Astrocyte (in vitro differentiated cells and primary cell): ENCODE data around the gene MYL4. TPM values are rescaled to one million over a fixed set of nuclear protein-coding genes. Genes with fewer than 3 reads are reported as not detected.

Experiments used
- DNase-seq: peaks from one replicate; pipeline ENCODE4 v3.0.0-alpha.2; 2010; ENCODE audit warnings: low read depth
- FAIRE-seq: peaks from 2 replicates; lab custom pipeline; 2011; peaks lifted over from hg19 to GRCh38; lab: Jason Lieb, UNC
- H2AFZ ChIP-seq: 2 replicates; pipeline ENCODE4 v1.6.0; 2012; ENCODE audit warnings: low read depth, low read length, inconsistent platforms
- H3K27ac ChIP-seq: 2 replicates; pipeline ENCODE4 v1.5.1; 2011; ENCODE audit warnings: low read depth, low read length, inconsistent platforms
- H3K27me3 ChIP-seq: 2 replicates; pipeline ENCODE4 v1.6.0; 2011; ENCODE audit warnings: low read length, inconsistent platforms; ENCODE audit not compliant: insufficient read depth
- H3K36me3 ChIP-seq: 2 replicates; pipeline ENCODE4 v1.5.1; 2011; ENCODE audit warnings: low read length, inconsistent platforms; ENCODE audit not compliant: insufficient read depth
- H3K4me1 ChIP-seq: 2 replicates; pipeline ENCODE4 v1.5.1; 2011; ENCODE audit warnings: low read length, inconsistent platforms; ENCODE audit not compliant: insufficient read depth
- H3K4me2 ChIP-seq: 2 replicates; pipeline ENCODE4 v1.6.0; 2012; ENCODE audit warnings: low read length, inconsistent platforms
- H3K4me3 ChIP-seq: 2 replicates; pipeline ENCODE4 v1.5.1; 2011; ENCODE audit warnings: low read depth, mild to moderate bottlenecking, low read length, inconsistent platforms; ENCODE audit not compliant: insufficient read depth
- H3K79me2 ChIP-seq: 2 replicates; pipeline ENCODE4 v1.6.0; 2012; ENCODE audit warnings: mild to moderate bottlenecking, low read length, inconsistent platforms; ENCODE audit not compliant: insufficient read depth
- H3K9ac ChIP-seq: 2 replicates; pipeline ENCODE4 v1.6.0; 2012; ENCODE audit warnings: mild to moderate bottlenecking, low read length, inconsistent platforms
- H3K9me3 ChIP-seq: 2 replicates; pipeline ENCODE4 v1.5.1; 2012; ENCODE audit warnings: low read depth, mild to moderate bottlenecking, low read length, inconsistent platforms; ENCODE audit not compliant: insufficient read depth
- H4K20me1 ChIP-seq: 2 replicates; pipeline ENCODE4 v1.6.0; 2012; ENCODE audit warnings: low read length, inconsistent platforms; ENCODE audit not compliant: insufficient read depth
- H3K27ac Mint-ChIP-seq: one replicate; pipeline ENCODE4 v1.8.0; 2021; ENCODE audit warnings: mild to moderate bottlenecking, mixed read lengths; ENCODE audit not compliant: unreplicated experiment
- H3K27me3 Mint-ChIP-seq: one replicate; pipeline ENCODE4 v1.8.0; 2021; ENCODE audit warnings: low read depth, mixed read lengths; ENCODE audit not compliant: unreplicated experiment
- H3K36me3 Mint-ChIP-seq: one replicate; pipeline ENCODE4 v1.8.0; 2021; ENCODE audit warnings: low read depth, mixed read lengths; ENCODE audit not compliant: unreplicated experiment
- H3K4me1 Mint-ChIP-seq: one replicate; pipeline ENCODE4 v1.8.0; 2021; ENCODE audit warnings: low read depth, mixed read lengths; ENCODE audit not compliant: unreplicated experiment
- H3K4me3 Mint-ChIP-seq: one replicate; pipeline ENCODE4 v1.8.0; 2021; ENCODE audit warnings: mild to moderate bottlenecking, moderate library complexity, mixed read lengths; ENCODE audit not compliant: unreplicated experiment
- H3K9me3 Mint-ChIP-seq: one replicate; pipeline ENCODE4 v1.8.0; 2021; ENCODE audit warnings: mild to moderate bottlenecking, mixed read lengths; ENCODE audit not compliant: unreplicated experiment
- CTCF ChIP-seq: IDR thresholded peaks from 2 replicates; pipeline ENCODE4 v1.5.1; 2011; ENCODE audit warnings: low read depth, mild to moderate bottlenecking, inconsistent platforms, low read length, moderate library complexity; ENCODE audit not compliant: insufficient read depth
- EZH2 ChIP-seq: IDR thresholded peaks from 2 replicates; pipeline ENCODE4 v1.6.1; 2012; ENCODE audit warnings: mild to moderate bottlenecking, low read length, inconsistent platforms; ENCODE audit not compliant: insufficient read depth
- total RNA-seq: library from RNA; stranded (reverse); gene quantifications from 2 replicates; pipeline ENCODE4 v1.2.1, GENCODE V29; 2021

MYL4 gene
- total RNA-seq, 1 donor from 2014 or later, result 22.7 TPM

GRCh38 chr17:47199627-47200324, 9.4 kb upstream of the MYL4 start:
- Mint-ChIP-seq H3K27ac (no peak overlapping the region), H3K9me3 (no peaks in the 10 kb centered on the region), H3K36me3 (peaks cover 2% of the 10 kb centered on the region), H3K4me1 (peaks cover 21% of the 10 kb centered on the region), H3K4me3 (no peak overlapping the region), H3K27me3 (no peaks in the 10 kb centered on the region)
- TF ChIP-seq CTCF (no peak), EZH2 (no peak)
- no peaks in the 10 kb centered on the region for H3K36me3 ChIP-seq
- H4K20me1 ChIP-seq, result no peaks in the 10 kb centered on the region
- H3K9me3 ChIP-seq, result no peaks in the 10 kb centered on the region
- H3K4me2 ChIP-seq, result no peak overlapping the region
- no peaks in the 10 kb centered on the region for H3K27me3 ChIP-seq
- H3K27ac ChIP-seq, result no peak overlapping the region
- DNase-seq (no peak), FAIRE-seq (no peak)
- H3K79me2 ChIP-seq, result no peaks in the 10 kb centered on the region
- no peak overlapping the region for H3K9ac ChIP-seq
- no peak overlapping the region for H3K4me3 ChIP-seq
- H2AFZ ChIP-seq, result no peak overlapping the region
- H3K4me1 ChIP-seq, result peaks cover 11% of the 10 kb centered on the region

GRCh38 chr17:47200325-47200664, 8.9 kb upstream of the MYL4 start:
- Histone ChIP-seq H3K4me3 (no peak overlapping the region), H3K9ac (no peak overlapping the region), H3K4me2 (no peak overlapping the region), H3K36me3 (no peaks in the 10 kb centered on the region), H3K27me3 (no peaks in the 10 kb centered on the region), H3K9me3 (no peaks in the 10 kb centered on the region), H3K27ac (no peak overlapping the region), H3K4me1 (peaks cover 17% of the 10 kb centered on the region), H3K79me2 (no peaks in the 10 kb centered on the region), H4K20me1 (no peaks in the 10 kb centered on the region), H2AFZ (no peak overlapping the region)
- H3K27me3 Mint-ChIP-seq, result no peaks in the 10 kb centered on the region
- peaks cover 2% of the 10 kb centered on the region for H3K36me3 Mint-ChIP-seq
- DNase-seq (no peak), FAIRE-seq (no peak)
- peaks cover 26% of the 10 kb centered on the region for H3K4me1 Mint-ChIP-seq
- no peak overlapping the region for H3K4me3 Mint-ChIP-seq
- H3K9me3 Mint-ChIP-seq, result no peaks in the 10 kb centered on the region
- no peak for TF ChIP-seq CTCF
- TF ChIP-seq EZH2, result no peak
- no peak overlapping the region for H3K27ac Mint-ChIP-seq

GRCh38 chr17:47201166-47201565, 8.0 kb upstream of the MYL4 start:
- no peaks in the 10 kb centered on the region for H3K36me3 ChIP-seq
- no peak overlapping the region for H3K9ac ChIP-seq
- DNase-seq (no peak), FAIRE-seq (no peak)
- no peak overlapping the region for H3K4me2 ChIP-seq
- H3K79me2 ChIP-seq, result no peaks in the 10 kb centered on the region
- Mint-ChIP-seq H3K36me3 (no peaks in the 10 kb centered on the region), H3K4me3 (no peak overlapping the region), H3K27ac (no peak overlapping the region), H3K27me3 (no peaks in the 10 kb centered on the region), H3K4me1 (peaks cover 33% of the 10 kb centered on the region), H3K9me3 (no peaks in the 10 kb centered on the region)
- TF ChIP-seq CTCF (no peak), EZH2 (no peak)
- H3K27me3 ChIP-seq, result no peaks in the 10 kb centered on the region
- no peaks in the 10 kb centered on the region for H4K20me1 ChIP-seq
- H3K27ac ChIP-seq, result no peak overlapping the region
- peaks cover 23% of the 10 kb centered on the region for H3K4me1 ChIP-seq
- H2AFZ ChIP-seq, result no peak overlapping the region
- H3K9me3 ChIP-seq, result no peaks in the 10 kb centered on the region
- no peak overlapping the region for H3K4me3 ChIP-seq
